Measurements from ENCODE around the gene MTRF1L.

The MTRF1L gene

GRCh38 chr6:152954443-152954842 is 48.1 kb downstream of the MTRF1L start:
- DNase-seq (ENCODE audit: low read depth), result peak; percentile 21
- peak; percentile 11 for TF ChIP-seq CTCF (IDR thresholded peaks at IDR 0.05; ENCODE audit: insufficient read depth, low read depth, low read length, missing control alignments)
- H3K4me3 ChIP-seq (ENCODE audit: low read depth, low read length), result no peak overlapping the region

- peak; percentile 34 for TF ChIP-seq CTCF (IDR thresholded peaks at IDR 0.05; ENCODE audit: insufficient read depth, low read depth, low read length, missing control alignments)
- no peak overlapping the region for H3K4me3 ChIP-seq (ENCODE audit: low read depth, low read length)
- DNase-seq (ENCODE audit: low read depth), result peak; percentile 30
Observed at GRCh38 chr6:152952866-152953509, 49.5 kb downstream of the MTRF1L start.

GRCh38 chr6:152952045-152952444 is 50.5 kb downstream of the MTRF1L start:
- no peak for TF ChIP-seq CTCF (IDR thresholded peaks at IDR 0.05; ENCODE audit: insufficient read depth, low read depth, low read length, missing control alignments)
- DNase-seq (ENCODE audit: low read depth), result no peak
- H3K4me3 ChIP-seq (ENCODE audit: low read depth, low read length), result no peak overlapping the region

GRCh38 chr6:152950240-152950639 is 52.3 kb downstream of the MTRF1L start:
- DNase-seq (ENCODE audit: low read depth), result no peak
- no peak overlapping the region for H3K4me3 ChIP-seq (ENCODE audit: low read depth, low read length)
- no peak for TF ChIP-seq CTCF (IDR thresholded peaks at IDR 0.05; ENCODE audit: insufficient read depth, low read depth, low read length, missing control alignments)

GRCh38 chr6:152948150-152948768 is 54.2 kb downstream of the MTRF1L start:
- H3K4me3 ChIP-seq (ENCODE audit: low read depth, low read length), result no peak overlapping the region

GRCh38 chr6:152946995-152947394 is 55.5 kb downstream of the MTRF1L start:
- H3K4me3 ChIP-seq (ENCODE audit: low read depth, low read length), result no peak overlapping the region
- TF ChIP-seq CTCF (IDR thresholded peaks at IDR 0.05; ENCODE audit: insufficient read depth, low read depth, low read length, missing control alignments), result no peak
- DNase-seq (ENCODE audit: low read depth), result no peak

More at GRCh38 chr6:152948150-152948768, 54.2 kb downstream of the MTRF1L start:
- TF ChIP-seq CTCF (IDR thresholded peaks at IDR 0.05; ENCODE audit: insufficient read depth, low read depth, low read length, missing control alignments), result peak; percentile 51
- DNase-seq (ENCODE audit: low read depth), result peak; percentile 45

Data from GM12865 (cell line).